Activated CD4-positive, alpha-beta T cell treated with anti-CD3 and anti-CD28 coated beads for 1 hour (primary cell): ENCODE data around the gene KCNJ12.
"Not testable (repeated sequence)": the region's sequence is repeated elsewhere in the genome, so short reads cannot be mapped to it uniquely, and the experiment has no call there.

Experiments
- DNase-seq: peaks from one replicate; pipeline ENCODE4 v3.0.0-alpha.2; 2020

The KCNJ12 gene

GRCh38 chr17:21425736-21426135 lies 49.6 kb downstream of the KCNJ12 start:
- no peak for DNase-seq

DNA sequence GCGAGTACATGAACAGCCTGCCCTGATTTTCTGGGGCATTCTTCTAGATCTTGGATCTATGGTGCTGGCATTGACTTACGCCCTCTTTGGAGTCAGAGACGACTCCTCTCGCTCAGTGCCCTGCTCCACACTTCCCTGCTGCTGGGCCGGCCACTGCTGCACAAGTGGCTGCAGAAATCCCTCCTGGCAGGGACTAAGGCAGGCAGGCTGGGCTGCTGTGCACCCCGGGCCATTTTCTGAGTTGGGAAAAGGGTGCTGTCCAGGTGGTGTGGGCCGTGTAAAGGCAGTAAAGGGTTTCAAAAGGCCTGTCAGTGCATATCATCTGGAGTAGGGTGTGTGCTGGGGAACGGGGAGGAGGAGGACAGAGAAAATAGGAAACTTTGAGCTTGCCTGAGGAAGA lies 50.1 kb downstream of the KCNJ12 start:
- DNase-seq: not testable (repeated sequence)

DNA sequence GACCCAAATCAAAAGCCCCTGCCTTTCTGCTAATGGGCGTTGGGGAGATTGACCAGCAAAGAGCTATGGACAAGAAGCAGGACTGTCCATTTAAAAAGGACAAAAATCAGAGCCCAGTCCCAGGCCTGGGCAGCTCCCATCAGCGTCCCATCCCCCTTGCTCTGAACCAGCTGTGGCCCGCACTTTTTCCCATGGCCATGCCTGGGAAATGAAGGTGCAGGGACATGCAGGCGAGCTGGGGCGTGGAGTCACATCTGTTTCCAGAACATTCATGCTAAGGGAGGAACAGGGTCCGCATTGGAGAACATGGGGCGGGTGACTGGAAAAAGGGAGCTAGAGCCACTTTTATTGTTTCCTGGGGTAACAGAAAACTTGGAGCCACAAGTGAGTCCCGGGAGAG lies 50.7 kb downstream of the KCNJ12 start:
- not testable (repeated sequence) for DNase-seq

DNA sequence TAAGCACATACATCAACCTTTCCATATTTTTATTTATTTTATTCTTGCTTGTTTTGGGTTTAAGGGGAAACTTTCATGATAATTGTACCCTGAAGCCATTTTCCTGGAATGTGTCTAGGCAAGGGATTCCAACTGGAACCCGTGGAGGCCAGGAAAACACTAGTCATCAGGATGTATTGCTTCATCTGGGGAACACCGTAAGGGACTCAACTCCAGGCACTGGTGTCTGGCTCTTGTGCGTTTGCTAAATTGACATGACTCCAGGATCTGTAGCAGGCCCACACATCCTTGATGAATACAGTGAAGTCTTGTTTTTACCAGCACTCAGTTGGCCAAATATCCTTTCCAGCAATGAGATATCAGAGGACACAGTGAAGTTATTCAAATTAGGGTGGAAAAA lies 51.6 kb downstream of the KCNJ12 start:
- DNase-seq: not testable (repeated sequence)

- DNase-seq: not testable (repeated sequence)
Measured at GRCh38 chr17:21428752-21429424, 52.7 kb downstream of the KCNJ12 start.

- not testable (repeated sequence) for DNase-seq
Measured at GRCh38 chr17:21429921-21430628, 53.9 kb downstream of the KCNJ12 start.

- DNase-seq: not testable (repeated sequence)
Measured at GRCh38 chr17:21433971-21434370, 57.8 kb downstream of the KCNJ12 start.

DNA sequence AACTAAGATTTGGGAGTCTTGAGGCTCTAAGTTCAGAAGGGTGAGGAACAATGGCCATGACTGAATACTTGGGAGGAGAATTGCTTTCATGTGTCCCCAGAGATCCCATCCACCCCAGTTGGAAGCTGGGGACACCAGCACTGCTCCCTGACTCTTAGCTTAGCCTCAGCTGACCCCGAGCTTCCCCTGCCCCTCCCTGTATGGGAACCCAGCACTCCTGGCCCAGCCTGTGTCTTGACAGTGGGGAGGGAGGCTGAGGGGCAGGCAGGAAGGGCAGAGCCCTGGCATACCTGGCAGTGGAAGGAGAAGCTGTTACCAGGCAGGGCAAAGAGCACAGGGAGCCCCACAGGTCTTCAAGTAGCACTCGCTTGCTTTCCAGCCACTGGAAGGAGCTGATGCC lies 58.8 kb downstream of the KCNJ12 start:
- not testable (repeated sequence) for DNase-seq

DNA sequence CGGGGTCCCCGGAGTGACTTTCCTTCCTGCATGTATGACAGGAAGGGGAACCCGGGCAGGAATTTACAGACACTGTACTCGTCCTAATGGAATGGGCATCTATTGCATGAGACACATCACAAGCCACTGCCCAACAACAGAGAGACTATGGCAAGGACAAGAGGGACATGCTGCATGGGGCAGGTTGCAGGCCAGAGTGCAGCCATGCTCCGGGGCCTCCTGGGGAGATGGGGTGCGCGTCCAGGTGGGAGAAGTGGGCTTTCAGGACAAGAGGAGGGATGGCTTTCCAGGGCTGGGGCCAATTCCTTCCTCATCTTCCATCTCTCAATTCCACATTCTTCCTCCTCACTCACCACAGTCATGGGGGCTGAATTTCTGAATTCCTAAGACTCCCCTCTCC lies 60.3 kb downstream of the KCNJ12 start:
- not testable (repeated sequence) for DNase-seq

GRCh38 chr17:21436883-21437836 lies 61.0 kb downstream of the KCNJ12 start:
- DNase-seq: not testable (repeated sequence)

GRCh38 chr17:21438316-21439014 lies 62.3 kb downstream of the KCNJ12 start:
- DNase-seq: not testable (repeated sequence)

DNA sequence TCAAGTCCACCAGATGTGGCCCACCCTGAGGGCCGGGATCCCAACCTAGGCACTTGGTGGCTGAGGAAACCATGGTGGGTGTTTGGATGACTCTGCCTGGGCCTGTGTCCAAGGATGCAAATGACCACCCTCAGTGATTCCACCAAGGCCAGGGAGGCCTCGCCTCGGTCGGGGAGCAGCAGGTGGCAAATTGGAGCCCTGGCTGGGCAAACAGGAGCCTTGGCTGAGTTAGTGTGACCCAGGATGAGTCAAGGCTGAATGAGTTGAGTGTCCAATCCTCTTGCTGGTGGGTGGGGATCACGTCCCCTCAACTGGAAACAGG lies 62.8 kb downstream of the KCNJ12 start:
- DNase-seq: not testable (repeated sequence)

GRCh38 chr17:21445091-21445650 lies 69.0 kb downstream of the KCNJ12 start:
- DNase-seq: no peak

DNA sequence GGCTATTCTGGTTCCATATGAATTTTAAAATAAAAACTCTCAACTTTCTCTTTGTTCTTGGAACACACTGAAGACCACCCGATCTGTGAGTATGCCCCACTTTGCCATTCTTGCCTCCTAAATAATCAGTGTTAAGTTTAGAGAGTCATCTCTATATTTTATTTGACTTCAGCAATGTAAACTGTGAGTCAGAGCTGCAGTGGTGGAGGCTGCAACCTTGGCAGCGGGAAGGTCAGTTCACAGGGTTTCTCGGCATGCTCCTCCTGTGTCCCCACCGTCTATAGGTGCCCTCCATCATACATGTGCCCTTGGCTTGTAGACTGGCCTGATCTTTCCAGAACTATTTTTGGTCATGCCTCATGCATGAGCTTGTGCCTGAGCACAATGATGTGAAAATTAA lies 71.4 kb downstream of the KCNJ12 start:
- not testable (repeated sequence) for DNase-seq

DNA sequence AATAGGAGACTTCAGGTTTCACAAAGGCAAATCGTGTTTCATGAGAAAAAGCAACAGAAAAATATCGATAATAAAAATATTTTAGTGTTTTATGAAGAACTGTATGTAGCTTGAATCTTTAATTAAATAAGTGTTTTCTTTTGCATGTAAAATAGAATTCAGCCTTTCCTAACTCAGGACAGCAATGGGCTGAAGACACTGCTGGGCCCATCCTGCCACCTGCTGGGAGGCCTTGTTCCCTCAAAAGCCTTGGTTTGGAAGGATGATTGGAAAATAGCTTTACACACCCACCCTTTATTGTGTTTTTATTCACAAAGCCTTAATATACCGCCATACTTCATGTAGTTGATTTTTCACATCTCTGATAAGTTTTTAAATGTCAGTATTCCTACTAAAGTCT lies 73.7 kb downstream of the KCNJ12 start:
- not testable (repeated sequence) for DNase-seq

- DNase-seq: no peak
Measured at GRCh38 chr17:21451975-21452374, 75.8 kb downstream of the KCNJ12 start.

GRCh38 chr17:21452377-21453143 lies 76.4 kb downstream of the KCNJ12 start:
- DNase-seq: no peak

GRCh38 chr17:21453144-21453898 lies 77.2 kb downstream of the KCNJ12 start:
- no peak for DNase-seq

DNA sequence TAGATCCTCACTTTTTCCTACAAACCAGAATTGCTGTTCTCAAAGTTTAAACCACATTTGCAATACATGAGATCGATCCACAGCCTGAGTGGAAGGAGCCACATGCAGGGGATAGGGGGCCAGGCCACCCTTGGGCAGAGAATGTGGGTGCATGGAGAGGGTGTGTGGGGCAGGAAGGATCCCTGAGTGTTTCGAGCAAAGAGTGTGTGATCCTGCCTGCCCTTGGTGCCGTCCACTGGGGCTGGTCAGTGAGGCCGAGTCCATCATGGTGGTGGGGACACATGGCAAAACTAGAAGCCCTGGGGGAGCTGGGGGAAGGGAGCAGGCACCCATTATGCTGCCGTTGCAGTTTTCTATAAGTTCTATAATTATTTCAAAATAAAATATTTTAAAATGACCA lies 77.8 kb downstream of the KCNJ12 start:
- not testable (repeated sequence) for DNase-seq

DNA sequence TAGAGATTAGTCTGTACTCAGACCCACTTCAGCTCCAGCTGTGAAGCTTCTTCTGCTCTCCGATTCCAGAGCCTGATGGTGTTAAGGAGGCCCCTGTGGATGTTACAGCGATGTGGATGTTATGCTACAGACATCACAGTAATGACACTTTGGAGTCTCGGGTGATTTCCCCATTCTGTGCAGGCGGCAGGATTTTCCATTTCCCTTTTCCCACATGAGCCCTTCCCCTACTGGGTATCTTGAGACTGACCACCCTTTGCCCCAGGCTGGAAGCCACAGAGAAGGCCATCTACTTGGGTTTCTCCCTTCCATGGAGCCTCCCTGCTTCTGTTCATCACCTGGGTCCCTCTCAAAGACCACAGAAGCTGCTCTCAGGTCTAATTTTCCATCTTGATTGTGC lies 78.3 kb downstream of the KCNJ12 start:
- DNase-seq: no peak

DNA sequence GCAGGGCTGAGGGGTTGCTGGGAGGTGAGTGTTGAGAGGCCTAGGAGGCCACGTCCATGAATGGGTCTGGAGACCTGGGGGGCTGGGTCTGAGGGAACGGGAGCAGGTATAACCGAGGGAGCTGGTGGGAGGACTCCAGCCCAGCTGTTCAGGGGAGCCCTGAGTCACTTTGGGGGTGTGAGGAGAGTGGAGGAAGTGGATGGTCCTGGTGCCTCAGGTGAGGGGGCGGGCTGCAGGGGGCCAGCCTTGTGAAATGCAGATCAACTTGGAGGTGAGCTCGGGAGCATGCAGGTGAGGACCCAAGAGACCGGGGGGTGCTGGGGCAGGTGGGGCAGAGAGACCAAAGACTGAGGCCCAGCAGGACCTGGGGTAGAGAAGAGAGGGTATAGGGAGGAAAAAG lies 79.6 kb downstream of the KCNJ12 start:
- no peak for DNase-seq
